ENCODE data around the gene C17orf100.

Gene C17orf100

GRCh38 chr17:6651354-6651918 is at the start of gene C17orf100, which contains the start of gene MED31:
C17orf100 (plus strand) TSS chr17:6651762; CDS start chr17:6651914, 152 bp downstream.
MED31 (minus strand) TSS chr17:6651605; CDS start chr17:6651528, 77 bp downstream.
- ATAC-seq (peak; percentile 97), DNase-seq (ENCODE audit: low spot score in 2 of 2) (peak; percentile 83 to 98)
- peak within 1 kb of the TSS; percentile 100 for H3K27ac Mint-ChIP-seq
- H3K4me1 Mint-ChIP-seq: peaks cover 58% of the 10 kb centered on the region
- H3K9me3 Mint-ChIP-seq: no peaks in the 10 kb centered on the region
- peak within 1 kb of the TSS; percentile 97 for H3K4me3 Mint-ChIP-seq
- peaks cover 49% of the 10 kb centered on the region for H3K36me3 Mint-ChIP-seq

- no peak for DNase-seq (ENCODE audit: low spot score in 2 of 2)
- Mint-ChIP-seq H3K36me3 (peaks cover 85% of the 10 kb centered on the region), H3K9me3 (no peaks in the 10 kb centered on the region), H3K27ac (peak overlapping the region; percentile 29), H3K4me1 (no peaks in the 10 kb centered on the region), H3K4me3 (no peak overlapping the region)
- ATAC-seq: no peak
These were observed 49.4 kb upstream of the C17orf100 start for GRCh38 chr17:6602141-6602540.

DNA sequence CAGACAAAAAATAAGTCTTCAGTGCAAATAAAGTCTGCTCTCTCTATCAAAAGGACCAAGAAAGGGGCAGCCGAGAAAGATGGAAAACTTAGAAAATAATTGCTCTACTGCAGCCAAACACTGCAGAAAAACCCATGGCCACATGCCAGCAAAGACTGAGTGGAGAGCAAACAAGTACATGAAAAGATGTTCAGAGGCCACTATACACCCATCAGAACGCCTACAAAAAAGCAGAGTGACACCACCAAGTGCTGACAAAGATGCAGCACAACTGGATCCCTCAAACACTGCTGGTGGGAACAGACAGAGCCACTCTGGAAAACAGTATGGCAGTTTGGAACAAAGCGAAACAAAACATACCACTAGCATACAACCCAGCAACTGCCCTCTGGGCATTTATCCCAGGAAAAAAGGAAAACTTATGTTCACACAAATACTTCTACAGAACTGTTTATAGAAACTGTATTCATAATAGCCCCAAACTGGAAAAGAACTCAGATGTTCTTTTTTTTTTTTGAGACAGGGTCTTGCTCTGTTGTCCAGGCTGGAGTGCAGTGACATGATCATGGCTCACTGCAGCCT is 47.7 kb upstream of the C17orf100 start:
- Mint-ChIP-seq H3K9me3 (no peaks in the 10 kb centered on the region), H3K36me3 (peaks cover 85% of the 10 kb centered on the region), H3K4me1 (no peaks in the 10 kb centered on the region), H3K4me3 (no peak overlapping the region), H3K27ac (no peak overlapping the region)
- no peak for ATAC-seq
- no peak for DNase-seq (ENCODE audit: low spot score in 2 of 2)

GRCh38 chr17:6605142-6605541 is 46.4 kb upstream of the C17orf100 start:
- ATAC-seq (no peak), DNase-seq (ENCODE audit: low spot score in 2 of 2) (no peak)
- Mint-ChIP-seq H3K4me1 (no peaks in the 10 kb centered on the region), H3K36me3 (peaks cover 86% of the 10 kb centered on the region), H3K27ac (no peak overlapping the region), H3K9me3 (no peaks in the 10 kb centered on the region), H3K4me3 (no peak overlapping the region)

- H3K27ac Mint-ChIP-seq: no peak overlapping the region
- H3K4me3 Mint-ChIP-seq: no peak overlapping the region
- H3K36me3 Mint-ChIP-seq: peaks cover 89% of the 10 kb centered on the region
- DNase-seq (ENCODE audit: low spot score in 2 of 2): no peak
- ATAC-seq: no peak
- H3K4me1 Mint-ChIP-seq: no peaks in the 10 kb centered on the region
- no peaks in the 10 kb centered on the region for H3K9me3 Mint-ChIP-seq
These were observed 43.2 kb upstream of the C17orf100 start for GRCh38 chr17:6608321-6608720.

DNA sequence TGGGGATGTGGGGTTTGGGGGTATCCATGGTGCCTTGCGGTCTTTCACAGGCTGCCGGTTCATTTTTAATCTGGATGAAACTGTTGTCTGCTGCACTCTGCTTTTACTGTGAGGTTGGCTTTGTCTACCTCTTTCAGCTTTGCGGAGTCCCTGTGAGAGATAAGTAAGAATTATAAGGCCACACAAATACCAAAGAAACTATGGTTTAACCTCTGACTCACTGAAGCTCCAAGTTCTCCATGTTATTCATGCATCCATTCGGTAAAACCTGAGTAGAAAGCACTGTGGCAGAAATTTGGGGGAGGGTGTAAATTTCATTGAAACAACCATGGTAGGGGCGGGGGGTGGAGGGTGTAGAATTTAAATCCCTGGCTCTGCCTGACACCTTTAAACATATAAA is 41.6 kb upstream of the C17orf100 start:
- no peaks in the 10 kb centered on the region for H3K9me3 Mint-ChIP-seq
- no peak overlapping the region for H3K27ac Mint-ChIP-seq
- H3K4me1 Mint-ChIP-seq: no peaks in the 10 kb centered on the region
- ATAC-seq: no peak
- H3K4me3 Mint-ChIP-seq: no peak overlapping the region
- peaks cover 87% of the 10 kb centered on the region for H3K36me3 Mint-ChIP-seq
- no peak for DNase-seq (ENCODE audit: low spot score in 2 of 2)

DNA sequence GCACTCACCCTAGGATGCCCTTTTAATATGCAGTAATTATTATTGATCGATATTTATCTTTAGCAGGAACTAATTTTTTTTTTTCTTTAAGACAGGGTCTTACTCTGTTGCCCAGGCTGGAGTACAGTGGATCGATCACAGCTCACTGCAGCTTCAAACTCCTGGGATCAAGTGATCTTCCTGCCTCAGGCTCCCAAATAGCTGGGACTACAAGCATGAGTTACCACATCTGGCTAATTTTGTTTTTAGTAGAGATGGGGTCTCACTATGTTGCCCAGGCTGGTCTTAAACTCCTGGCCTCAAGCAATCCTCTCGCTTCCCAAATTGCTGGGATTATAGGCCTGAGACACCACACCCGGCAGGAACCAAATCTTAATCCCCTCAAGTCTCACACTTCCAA is 40.3 kb upstream of the C17orf100 start:
- H3K36me3 Mint-ChIP-seq: peaks cover 87% of the 10 kb centered on the region
- no peak for ATAC-seq

GRCh38 chr17:6623941-6624340 is 27.6 kb upstream of the C17orf100 start:
- DNase-seq (ENCODE audit: low spot score in 2 of 2) (no peak), ATAC-seq (no peak)
- H3K9me3 Mint-ChIP-seq: no peaks in the 10 kb centered on the region
- no peak overlapping the region for H3K4me3 Mint-ChIP-seq
- H3K36me3 Mint-ChIP-seq: peaks cover 90% of the 10 kb centered on the region
- H3K27ac Mint-ChIP-seq: no peak overlapping the region
- H3K4me1 Mint-ChIP-seq: no peaks in the 10 kb centered on the region

More for the DNA sequence above, 40.3 kb upstream of the C17orf100 start:
- no peak overlapping the region for H3K4me3 Mint-ChIP-seq
- H3K9me3 Mint-ChIP-seq: no peaks in the 10 kb centered on the region
- H3K27ac Mint-ChIP-seq: no peak overlapping the region
- H3K4me1 Mint-ChIP-seq: no peaks in the 10 kb centered on the region
- DNase-seq (ENCODE audit: low spot score in 2 of 2): no peak

GRCh38 chr17:6626616-6627015 is 24.9 kb upstream of the C17orf100 start:
- Mint-ChIP-seq H3K4me3 (no peak overlapping the region), H3K9me3 (no peaks in the 10 kb centered on the region), H3K36me3 (peaks cover 97% of the 10 kb centered on the region), H3K27ac (no peak overlapping the region), H3K4me1 (peaks cover 6% of the 10 kb centered on the region)
- no peak for DNase-seq (ENCODE audit: low spot score in 2 of 2)
- no peak for ATAC-seq

DNA sequence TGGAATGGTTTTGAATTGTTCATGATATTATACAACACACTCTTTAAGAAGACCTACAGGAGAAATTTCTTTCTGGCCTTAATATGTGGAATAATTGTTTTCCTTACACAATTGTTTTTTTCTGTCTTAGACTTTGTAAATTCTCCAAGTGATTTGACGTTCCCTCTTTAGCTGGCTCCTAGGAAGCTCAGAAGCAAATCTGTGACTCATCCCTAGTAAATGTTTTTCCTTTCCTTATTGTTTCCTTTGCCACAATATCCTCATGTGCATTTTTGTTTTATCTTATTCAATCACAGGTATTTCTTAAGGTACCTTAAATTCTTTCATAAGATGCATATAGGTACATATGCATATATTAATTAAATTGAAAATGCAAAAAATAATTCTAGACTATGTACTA is 24.5 kb upstream of the C17orf100 start:
- Mint-ChIP-seq H3K27ac (no peak overlapping the region), H3K9me3 (no peaks in the 10 kb centered on the region), H3K4me1 (peaks cover 6% of the 10 kb centered on the region), H3K36me3 (peaks cover 97% of the 10 kb centered on the region), H3K4me3 (no peak overlapping the region)
- ATAC-seq: no peak
- DNase-seq (ENCODE audit: low spot score in 2 of 2): no peak

GRCh38 chr17:6630390-6630789 is 21.2 kb upstream of the C17orf100 start:
- no peak for DNase-seq (ENCODE audit: low spot score in 2 of 2)
- Mint-ChIP-seq H3K4me3 (no peak overlapping the region), H3K27ac (no peak overlapping the region), H3K36me3 (peaks cover 96% of the 10 kb centered on the region), H3K9me3 (no peaks in the 10 kb centered on the region), H3K4me1 (peaks cover 6% of the 10 kb centered on the region)
- ATAC-seq: no peak

DNA sequence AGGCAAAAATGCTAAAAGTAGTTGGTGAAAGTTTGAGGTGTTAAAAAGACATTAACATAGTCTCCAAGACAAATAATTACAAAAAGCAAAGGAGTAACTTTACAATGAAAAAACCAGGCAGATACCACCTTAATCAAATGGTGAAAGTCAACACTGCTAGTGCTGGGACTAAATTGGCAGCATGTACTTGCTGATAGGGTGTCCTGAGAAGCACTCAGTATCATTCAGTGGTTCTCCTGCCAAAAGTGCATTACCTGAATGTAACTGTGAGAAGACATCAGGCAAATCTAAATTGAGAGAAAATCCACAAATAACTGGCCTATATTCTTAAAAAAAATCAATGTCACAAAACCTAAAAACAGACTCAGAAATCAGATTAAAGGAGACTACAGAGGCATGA is 19.0 kb upstream of the C17orf100 start:
- H3K27ac Mint-ChIP-seq: no peak overlapping the region
- H3K4me3 Mint-ChIP-seq: no peak overlapping the region
- H3K9me3 Mint-ChIP-seq: no peaks in the 10 kb centered on the region
- DNase-seq (ENCODE audit: low spot score in 2 of 2) (no peak), ATAC-seq (no peak)
- peaks cover 76% of the 10 kb centered on the region for H3K36me3 Mint-ChIP-seq
- peaks cover 19% of the 10 kb centered on the region for H3K4me1 Mint-ChIP-seq

DNA sequence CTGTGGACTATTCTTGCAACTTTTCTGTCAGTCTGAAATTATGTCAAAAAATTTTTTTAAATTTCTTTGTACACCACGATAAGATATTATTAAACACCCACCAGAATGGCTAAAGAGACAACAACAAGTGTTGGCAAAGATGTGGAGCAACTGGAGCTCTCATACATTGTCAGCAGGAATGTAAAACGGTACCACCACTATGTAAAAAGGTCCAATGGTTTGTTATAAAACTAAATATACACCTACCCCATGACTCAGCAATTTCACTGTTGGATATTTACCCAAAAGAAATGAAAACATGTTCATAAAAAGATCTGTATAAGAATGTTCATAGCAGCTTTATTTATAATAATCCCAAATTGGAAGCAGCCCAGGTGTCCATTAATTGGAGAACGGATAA is 18.3 kb upstream of the C17orf100 start:
- Mint-ChIP-seq H3K4me1 (peaks cover 26% of the 10 kb centered on the region), H3K9me3 (no peaks in the 10 kb centered on the region)

DNA sequence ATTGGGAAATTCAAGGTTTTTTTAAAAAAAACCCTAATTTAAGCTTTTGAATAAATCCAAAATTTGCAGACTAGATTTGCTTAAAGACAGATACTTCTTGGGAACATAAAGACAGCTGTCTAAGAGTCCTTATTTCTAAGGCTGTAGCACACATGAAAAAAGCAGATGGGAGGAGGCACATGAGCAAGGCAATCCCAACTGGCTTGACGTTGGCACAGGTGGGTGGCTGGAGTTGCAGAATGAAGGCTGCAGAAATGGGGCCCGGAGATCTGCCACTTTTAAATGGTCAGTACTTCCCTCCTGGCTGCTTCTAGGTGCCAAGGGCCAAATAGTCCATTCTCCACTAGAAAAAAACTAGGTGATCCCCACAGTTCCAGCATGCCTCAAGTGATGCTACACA is 15.5 kb upstream of the C17orf100 start:
- Mint-ChIP-seq H3K27ac (no peak overlapping the region), H3K36me3 (peaks cover 61% of the 10 kb centered on the region), H3K4me1 (peaks cover 44% of the 10 kb centered on the region), H3K9me3 (no peaks in the 10 kb centered on the region), H3K4me3 (no peak overlapping the region)
- ATAC-seq (no peak), DNase-seq (ENCODE audit: low spot score in 2 of 2) (no peak)

More for the DNA sequence above, 18.3 kb upstream of the C17orf100 start:
- H3K36me3 Mint-ChIP-seq: peaks cover 68% of the 10 kb centered on the region
- DNase-seq (ENCODE audit: low spot score in 2 of 2) (no peak), ATAC-seq (no peak)
- H3K27ac Mint-ChIP-seq: no peak overlapping the region
- H3K4me3 Mint-ChIP-seq: no peak overlapping the region

GRCh38 chr17:6636616-6637457 is 14.7 kb upstream of the C17orf100 start:
- Mint-ChIP-seq H3K27ac (peak overlapping the region; percentile 96), H3K4me3 (peak overlapping the region; percentile 90), H3K36me3 (peaks cover 61% of the 10 kb centered on the region), H3K4me1 (peaks cover 39% of the 10 kb centered on the region), H3K9me3 (no peaks in the 10 kb centered on the region)
- ATAC-seq (no peak), DNase-seq (ENCODE audit: low spot score in 2 of 2) (no peak)

GRCh38 chr17:6637458-6637840 is 14.1 kb upstream of the C17orf100 start:
- no peak for DNase-seq (ENCODE audit: low spot score in 2 of 2)
- Mint-ChIP-seq H3K4me1 (peaks cover 43% of the 10 kb centered on the region), H3K27ac (peak overlapping the region; percentile 96), H3K9me3 (no peaks in the 10 kb centered on the region), H3K4me3 (peak overlapping the region; percentile 90), H3K36me3 (peaks cover 60% of the 10 kb centered on the region)
- ATAC-seq: no peak
